Effector memory CD8-positive, alpha-beta T cell (primary cell): ENCODE measurements around the gene ANKRD33B.
"Not testable (repeated sequence)": the region's sequence is repeated elsewhere in the genome, so short reads cannot be mapped to it uniquely, and the experiment has no call there.

Experiments used
- ATAC-seq: fragments of 150-1000 bp; cut with Tn5 transposase; replicated peaks from 2 replicates; pipeline ENCODE4 v1.10.0; 2021; ENCODE audit warnings: mild to moderate bottlenecking, moderate library complexity
- DNase-seq, 3 experiments: peaks; one replicate each; pipeline ENCODE4 v3.0.0; 2021
- H3K27ac Mint-ChIP-seq, 2 donors: one replicate each; pipeline ENCODE4 v1.8.0; 2022; ENCODE audit warnings: mild to moderate bottlenecking in 2 of 2, mixed read lengths in 2 of 2, moderate library complexity in 2 of 2
- H3K27me3 Mint-ChIP-seq, 2 donors: one replicate each; pipeline ENCODE4 v1.8.0; 2022; ENCODE audit warnings: mixed read lengths in 2 of 2
- H3K36me3 Mint-ChIP-seq: one replicate; pipeline ENCODE4 v1.8.0; 2022; ENCODE audit warnings: mild to moderate bottlenecking, moderate library complexity, mixed read lengths; ENCODE audit not compliant: insufficient read depth
- H3K4me1 Mint-ChIP-seq, 2 donors: one replicate each; pipeline ENCODE4 v1.8.0; 2022; ENCODE audit warnings: low read depth in 2 of 2, mixed read lengths in 2 of 2
- H3K4me3 Mint-ChIP-seq, 2 donors: one replicate each; pipeline ENCODE4 v1.8.0; 2022; ENCODE audit warnings: mild to moderate bottlenecking in 2 of 2, mixed read lengths in 2 of 2, moderate library complexity in 2 of 2
- H3K9me3 Mint-ChIP-seq, 2 donors: one replicate each; pipeline ENCODE4 v1.8.0; 2022; ENCODE audit warnings: mixed read lengths in 2 of 2

ANKRD33B gene

DNA sequence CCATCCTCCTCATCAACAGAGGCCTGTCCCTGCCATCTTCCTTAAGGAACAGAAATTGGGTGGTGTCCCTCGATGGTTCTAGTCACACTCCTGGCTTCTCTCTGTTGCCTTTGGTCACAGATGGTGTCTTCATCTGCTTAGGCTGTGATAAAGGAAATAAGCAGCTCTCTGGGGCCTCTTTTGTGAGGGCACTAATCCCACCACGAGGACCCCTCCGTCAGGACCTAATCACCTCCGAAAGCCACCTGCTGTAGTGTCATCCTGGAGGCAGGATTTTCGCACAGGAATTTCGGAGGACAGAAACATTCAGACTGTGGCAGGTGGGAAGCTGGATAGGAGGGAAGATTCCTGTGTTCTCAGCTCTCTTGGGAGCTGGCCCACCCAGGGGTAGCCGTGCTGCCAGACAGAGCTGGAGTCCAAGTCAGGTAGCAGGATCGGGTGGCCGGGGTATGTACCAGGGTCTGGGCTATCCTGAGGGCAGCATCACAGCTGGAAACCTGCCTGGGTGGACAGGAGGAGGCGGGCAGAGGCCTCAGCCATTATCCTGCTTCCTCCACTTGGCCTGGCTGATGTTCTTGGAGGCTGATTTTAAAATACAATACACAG lies 59.5 kb downstream of the ANKRD33B start:
- peaks cover 9 to 12% of the 10 kb centered on the region in 2 donors for H3K4me1 Mint-ChIP-seq
- no peaks in the 10 kb centered on the region for H3K36me3 Mint-ChIP-seq
- H3K4me3 Mint-ChIP-seq, result no peak overlapping the region
- H3K27me3 Mint-ChIP-seq, result peaks cover 0 to under 1% of the 10 kb centered on the region in 2 donors
- no peak for ATAC-seq
- H3K9me3 Mint-ChIP-seq, result no peaks in the 10 kb centered on the region
- DNase-seq, result no peak
- no peak overlapping the region for H3K27ac Mint-ChIP-seq

DNA sequence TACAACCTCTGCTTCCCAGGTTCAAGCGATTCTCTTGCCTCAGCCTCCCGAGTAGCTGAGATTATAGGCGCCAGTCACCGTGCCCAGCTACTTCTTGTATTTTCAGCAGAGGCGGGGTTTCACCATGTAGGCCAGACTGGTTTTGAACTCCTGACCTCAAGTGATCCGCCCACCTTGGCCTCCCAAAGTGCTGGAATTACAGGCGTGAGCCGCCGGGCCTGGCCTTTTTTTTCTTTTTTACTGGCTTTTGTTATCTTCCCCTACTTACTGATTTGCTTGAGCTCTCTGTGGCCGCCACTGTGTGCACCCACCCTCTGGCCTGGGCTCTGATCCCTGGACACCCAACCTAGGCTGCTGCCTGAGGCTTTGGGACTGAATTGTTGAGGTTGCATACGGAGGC lies 60.3 kb downstream of the ANKRD33B start:
- Mint-ChIP-seq H3K9me3 (no peaks in the 10 kb centered on the region), H3K4me3 (no peak overlapping the region), H3K36me3 (no peaks in the 10 kb centered on the region), H3K4me1 (peaks cover 9 to 12% of the 10 kb centered on the region in 2 donors), H3K27me3 (peaks cover 6 to 8% of the 10 kb centered on the region in 2 donors), H3K27ac (peak overlapping the region in 1 of 2 donors; percentile 62)
- ATAC-seq, result no peak
- no peak for DNase-seq

GRCh38 chr5:10624679-10625078 lies 60.8 kb downstream of the ANKRD33B start:
- H3K27me3 Mint-ChIP-seq, result peaks cover 10 to 13% of the 10 kb centered on the region in 2 donors
- no peak overlapping the region for H3K4me3 Mint-ChIP-seq
- no peaks in the 10 kb centered on the region for H3K36me3 Mint-ChIP-seq
- peak overlapping the region in 1 of 2 donors; percentile 62 for H3K27ac Mint-ChIP-seq
- DNase-seq (no peak), ATAC-seq (no peak)
- no peaks in the 10 kb centered on the region for H3K9me3 Mint-ChIP-seq
- peaks cover 9 to 12% of the 10 kb centered on the region in 2 donors for H3K4me1 Mint-ChIP-seq

- H3K4me3 Mint-ChIP-seq, result no peak overlapping the region
- no peaks in the 10 kb centered on the region for H3K9me3 Mint-ChIP-seq
- H3K4me1 Mint-ChIP-seq, result peaks cover 9 to 13% of the 10 kb centered on the region in 2 donors
- ATAC-seq (no peak), DNase-seq (no peak)
- no peak overlapping the region for H3K27ac Mint-ChIP-seq
- H3K36me3 Mint-ChIP-seq, result no peaks in the 10 kb centered on the region
- H3K27me3 Mint-ChIP-seq, result peaks cover 10 to 21% of the 10 kb centered on the region in 2 donors
These were observed 62.0 kb downstream of the ANKRD33B start for GRCh38 chr5:10625700-10626472.

DNA sequence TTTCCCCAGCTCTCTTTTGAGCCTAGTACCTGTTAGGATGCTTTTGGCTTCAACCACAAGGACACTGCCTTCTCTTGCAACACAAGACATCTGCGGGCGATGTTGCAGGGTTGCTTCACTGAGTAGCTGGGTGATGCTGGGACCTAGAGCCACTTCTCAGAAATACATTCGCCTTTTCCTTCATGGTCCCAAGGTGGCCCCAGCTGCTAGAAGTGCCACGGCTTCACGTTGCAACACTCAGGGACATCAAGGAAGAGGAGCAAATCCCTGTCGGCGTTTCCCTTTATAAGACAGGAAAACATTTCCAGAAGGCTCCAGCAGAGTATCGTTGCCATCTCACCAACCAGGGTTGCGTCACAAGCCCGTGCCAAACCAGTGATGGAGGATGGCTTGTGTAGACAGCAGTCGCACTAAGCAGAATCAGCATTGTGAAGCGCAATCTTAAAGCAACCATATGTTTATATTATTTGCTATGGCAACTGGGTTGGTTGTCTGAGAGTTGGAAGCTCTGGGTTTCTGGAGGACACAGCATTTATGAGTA lies 62.7 kb downstream of the ANKRD33B start:
- Mint-ChIP-seq H3K4me1 (peaks cover 15 to 19% of the 10 kb centered on the region in 2 donors), H3K36me3 (no peaks in the 10 kb centered on the region), H3K27ac (no peak overlapping the region), H3K4me3 (peak overlapping the region; percentile 84), H3K27me3 (peaks cover 10 to 28% of the 10 kb centered on the region in 2 donors), H3K9me3 (no peaks in the 10 kb centered on the region)
- ATAC-seq (no peak), DNase-seq (no peak)

- H3K36me3 Mint-ChIP-seq, result peaks cover 3% of the 10 kb centered on the region
- peak overlapping the region; percentile 84 for H3K4me3 Mint-ChIP-seq
- H3K4me1 Mint-ChIP-seq, result peaks cover 22 to 26% of the 10 kb centered on the region in 2 donors
- H3K27me3 Mint-ChIP-seq, result peaks cover 10 to 29% of the 10 kb centered on the region in 2 donors
- ATAC-seq (peak; percentile 17), DNase-seq (no peak)
- H3K9me3 Mint-ChIP-seq, result no peaks in the 10 kb centered on the region
- H3K27ac Mint-ChIP-seq, result peak overlapping the region; percentile 49 to 84
These were observed 63.4 kb downstream of the ANKRD33B start for GRCh38 chr5:10627160-10627701.

- Mint-ChIP-seq H3K36me3 (peaks cover 3% of the 10 kb centered on the region), H3K27me3 (peaks cover 10 to 29% of the 10 kb centered on the region in 2 donors), H3K4me3 (no peak overlapping the region), H3K4me1 (peaks cover 26 to 39% of the 10 kb centered on the region in 2 donors), H3K9me3 (no peaks in the 10 kb centered on the region), H3K27ac (peak overlapping the region in 1 of 2 donors; percentile 26)
- DNase-seq, result no peak
- ATAC-seq, result no peak
These were observed 64.7 kb downstream of the ANKRD33B start for GRCh38 chr5:10628601-10629000.

DNA sequence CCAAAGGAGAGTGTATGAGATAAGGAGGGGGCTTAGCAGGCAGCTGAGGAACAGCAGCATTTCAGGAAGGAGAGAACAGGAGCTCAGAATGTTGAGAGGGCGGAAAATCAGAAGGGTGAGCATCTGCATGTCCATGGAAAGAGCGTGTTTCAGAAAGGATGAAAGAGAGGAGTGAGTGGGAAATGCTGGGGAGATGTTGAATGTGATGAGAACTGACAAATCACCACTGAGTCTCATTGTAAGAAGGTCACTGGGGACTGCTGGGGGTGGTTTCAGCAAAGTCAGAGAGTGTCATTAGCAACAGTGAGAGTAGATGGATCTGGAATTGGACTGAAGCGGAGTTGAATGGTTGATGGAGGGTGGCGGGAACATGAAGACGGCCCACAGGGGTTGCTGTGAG lies 65.8 kb downstream of the ANKRD33B start:
- no peak for DNase-seq
- no peak overlapping the region for H3K27ac Mint-ChIP-seq
- no peak for ATAC-seq
- peaks cover 31 to 50% of the 10 kb centered on the region in 2 donors for H3K4me1 Mint-ChIP-seq
- peaks cover 3% of the 10 kb centered on the region for H3K36me3 Mint-ChIP-seq
- peaks cover 10 to 29% of the 10 kb centered on the region in 2 donors for H3K27me3 Mint-ChIP-seq
- H3K4me3 Mint-ChIP-seq, result no peak overlapping the region
- no peaks in the 10 kb centered on the region for H3K9me3 Mint-ChIP-seq

- DNase-seq (no peak), ATAC-seq (no peak)
- Mint-ChIP-seq H3K27ac (no peak overlapping the region), H3K36me3 (peaks cover 3% of the 10 kb centered on the region), H3K9me3 (no peaks in the 10 kb centered on the region), H3K4me3 (no peak overlapping the region), H3K27me3 (peaks cover 10 to 29% of the 10 kb centered on the region in 2 donors), H3K4me1 (peaks cover 34 to 54% of the 10 kb centered on the region in 2 donors)
These were observed 66.3 kb downstream of the ANKRD33B start for GRCh38 chr5:10630126-10630525.

DNA sequence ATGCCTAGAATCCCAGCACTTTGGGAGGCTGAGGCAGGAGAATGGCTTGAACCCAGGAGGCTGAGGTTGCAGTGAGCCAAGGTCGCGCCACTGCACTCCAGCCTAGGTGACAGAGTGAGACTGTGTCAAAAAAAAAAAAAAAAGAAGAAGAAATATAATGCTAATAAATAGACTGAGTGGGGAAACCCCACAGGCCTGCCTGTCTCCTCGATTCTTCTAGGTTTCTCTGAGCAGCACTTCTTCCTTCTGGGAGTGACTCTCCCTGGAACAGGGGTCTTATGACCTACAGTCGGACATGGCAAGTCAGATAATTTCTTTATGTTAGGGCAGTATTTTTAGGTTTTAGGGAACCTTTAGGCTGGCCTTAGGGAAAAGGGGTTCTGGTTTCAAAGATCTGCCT lies 66.9 kb downstream of the ANKRD33B start:
- ATAC-seq, H3K9me3 Mint-ChIP-seq, H3K36me3 Mint-ChIP-seq, DNase-seq: not testable (repeated sequence)
- peak overlapping the region; percentile 81 to 87 for H3K27ac Mint-ChIP-seq
- peaks cover 10 to 29% of the 10 kb centered on the region in 2 donors for H3K27me3 Mint-ChIP-seq
- H3K4me3 Mint-ChIP-seq, result peak overlapping the region; percentile 49 to 81
- H3K4me1 Mint-ChIP-seq, result peaks cover 41 to 60% of the 10 kb centered on the region in 2 donors

DNA sequence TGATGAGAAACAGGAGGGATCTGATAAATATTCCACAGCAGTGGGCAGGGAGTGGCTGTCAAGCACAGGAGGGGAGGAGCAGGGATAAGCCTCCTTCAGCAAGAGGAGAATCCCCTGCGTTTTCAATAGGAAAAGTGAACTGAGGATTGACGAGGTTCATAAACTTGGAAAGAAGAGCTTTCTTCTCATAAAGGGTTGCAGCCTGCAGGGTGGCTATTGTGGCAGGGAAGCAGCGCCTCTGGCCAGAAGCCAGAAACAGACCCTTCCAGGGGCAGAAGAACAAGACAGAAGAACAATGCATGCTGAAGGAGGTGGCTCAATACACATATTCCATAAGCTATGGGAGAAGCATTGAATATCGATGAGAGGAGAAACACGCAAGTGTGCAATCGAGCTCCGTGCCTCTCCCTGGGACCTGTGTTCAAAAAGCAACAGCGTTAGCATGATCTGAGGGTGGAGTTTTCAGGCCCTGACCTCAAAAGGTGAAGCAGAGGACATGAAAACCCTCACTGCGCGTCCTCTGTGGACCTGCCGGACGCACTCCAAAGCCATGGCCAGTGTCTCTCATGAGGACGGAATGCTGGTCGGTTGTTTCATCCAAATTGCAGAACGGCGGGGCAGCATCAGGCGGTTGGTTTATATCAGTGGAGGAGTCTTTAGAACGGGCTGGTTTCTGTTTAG lies 67.6 kb downstream of the ANKRD33B start:
- Mint-ChIP-seq H3K4me1 (peaks cover 45 to 63% of the 10 kb centered on the region in 2 donors), H3K9me3 (no peaks in the 10 kb centered on the region), H3K4me3 (peak overlapping the region; percentile 79 to 81), H3K27ac (peak overlapping the region; percentile 81 to 87), H3K36me3 (peaks cover 3% of the 10 kb centered on the region), H3K27me3 (peaks cover 10 to 29% of the 10 kb centered on the region in 2 donors)
- DNase-seq, result no peak
- no peak for ATAC-seq

DNA sequence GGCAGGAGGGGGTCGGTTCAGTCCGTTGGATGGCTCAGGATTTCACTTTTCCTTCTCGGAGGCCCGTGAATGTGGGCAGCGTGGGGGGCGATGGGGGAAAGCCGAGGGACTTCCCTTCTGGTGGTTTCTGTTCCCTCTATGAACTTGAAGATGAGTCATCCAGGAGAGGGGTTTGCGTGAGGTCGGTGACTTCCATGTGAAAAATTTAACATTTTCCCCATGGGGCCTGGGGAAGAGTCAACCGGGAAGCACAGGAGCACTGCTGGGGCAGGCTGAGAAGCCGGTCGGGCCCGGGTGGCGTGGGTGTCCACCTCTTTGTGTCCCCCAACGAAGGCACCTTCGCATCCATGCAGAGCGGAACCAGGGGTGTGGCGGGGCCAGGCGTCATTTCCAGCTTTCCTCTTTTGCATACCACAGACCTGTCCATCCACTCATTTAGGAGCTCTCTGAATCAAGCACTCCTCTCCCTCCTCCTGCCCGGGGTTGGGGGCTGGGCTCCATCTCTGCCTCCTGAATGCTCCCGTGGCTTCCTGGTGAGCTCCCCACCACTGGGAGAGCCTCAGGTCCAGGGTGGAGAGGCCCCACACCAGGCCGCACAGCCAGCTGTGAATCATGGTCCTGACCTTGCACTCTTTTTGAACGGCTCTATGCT lies 68.4 kb downstream of the ANKRD33B start:
- peak overlapping the region; percentile 79 to 81 for H3K4me3 Mint-ChIP-seq

More for the DNA sequence above, 68.4 kb downstream of the ANKRD33B start:
- ATAC-seq (peak; percentile 6), DNase-seq (peak in 2 of 3 experiments; percentile 2 to 5)
- H3K27ac Mint-ChIP-seq, result peak overlapping the region; percentile 81 to 87
- peaks cover 44 to 59% of the 10 kb centered on the region in 2 donors for H3K4me1 Mint-ChIP-seq
- H3K27me3 Mint-ChIP-seq, result peaks cover 10 to 29% of the 10 kb centered on the region in 2 donors
- no peaks in the 10 kb centered on the region for H3K9me3 Mint-ChIP-seq
- H3K36me3 Mint-ChIP-seq, result peaks cover 3% of the 10 kb centered on the region
